Measurements from ENCODE around the gene MCTP1.

- no peak for TF ChIP-seq CTCF (IDR thresholded peaks at IDR 0.05)
- TF ChIP-seq POLR2A (IDR thresholded peaks at IDR 0.05): no peak
Measured at GRCh38 chr5:94759022-94759421, 525.9 kb downstream of the MCTP1 start.
